Measurements from ENCODE around the gene SPATA22.
"Not testable (repeated sequence)": the region's sequence is repeated elsewhere in the genome, so short reads cannot be mapped to it uniquely, and the experiment has no call there.

Gene SPATA22, protein sequence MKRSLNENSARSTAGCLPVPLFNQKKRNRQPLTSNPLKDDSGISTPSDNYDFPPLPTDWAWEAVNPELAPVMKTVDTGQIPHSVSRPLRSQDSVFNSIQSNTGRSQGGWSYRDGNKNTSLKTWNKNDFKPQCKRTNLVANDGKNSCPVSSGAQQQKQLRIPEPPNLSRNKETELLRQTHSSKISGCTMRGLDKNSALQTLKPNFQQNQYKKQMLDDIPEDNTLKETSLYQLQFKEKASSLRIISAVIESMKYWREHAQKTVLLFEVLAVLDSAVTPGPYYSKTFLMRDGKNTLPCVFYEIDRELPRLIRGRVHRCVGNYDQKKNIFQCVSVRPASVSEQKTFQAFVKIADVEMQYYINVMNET

DNA sequence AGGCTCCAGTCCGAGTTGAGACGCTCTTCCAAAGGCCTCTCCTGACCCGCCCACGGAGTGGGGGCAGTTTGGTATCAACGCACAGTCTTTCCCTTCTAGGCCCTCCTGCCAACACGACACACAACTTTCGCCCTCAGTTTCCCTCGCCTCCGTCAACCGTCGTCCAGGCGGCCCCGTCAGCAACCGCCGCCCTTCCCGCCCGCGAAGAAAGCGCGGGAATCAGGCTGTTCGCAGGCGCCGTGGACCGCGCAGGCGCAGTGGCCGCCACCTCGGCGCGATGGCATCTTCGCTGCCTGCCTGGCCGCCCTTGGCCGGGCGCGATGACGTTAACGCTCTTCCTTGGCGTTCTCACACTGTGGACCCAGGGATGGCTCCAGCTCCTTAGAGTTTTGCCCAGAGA, at the start of gene SPATA22:
Gene SPATA22, minus strand, starts transcription at position 221 of the 400 bp plus-strand sequence. CDS start 2,494 bp downstream, outside the sequence.
- DNase-seq (ENCODE audit: low spot score), result no peak

DNA sequence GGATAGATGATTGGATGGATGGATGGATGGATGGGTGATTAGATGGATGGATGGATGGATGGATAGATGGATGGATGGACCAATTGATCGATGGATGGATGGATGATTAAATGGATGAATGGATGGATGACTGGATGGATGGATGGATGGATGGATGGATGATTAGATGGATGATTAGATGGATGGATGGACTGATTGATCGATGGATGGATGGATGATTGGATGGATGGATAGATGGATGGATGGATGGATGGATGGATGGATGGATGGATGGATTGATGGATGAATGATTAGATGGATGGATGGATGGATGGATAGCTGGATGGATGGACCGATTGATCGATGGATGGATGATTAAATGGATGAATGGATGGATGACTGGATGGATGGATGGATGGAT, 47.9 kb upstream of the SPATA22 start:
- DNase-seq (ENCODE audit: low spot score), result not testable (repeated sequence)

DNA sequence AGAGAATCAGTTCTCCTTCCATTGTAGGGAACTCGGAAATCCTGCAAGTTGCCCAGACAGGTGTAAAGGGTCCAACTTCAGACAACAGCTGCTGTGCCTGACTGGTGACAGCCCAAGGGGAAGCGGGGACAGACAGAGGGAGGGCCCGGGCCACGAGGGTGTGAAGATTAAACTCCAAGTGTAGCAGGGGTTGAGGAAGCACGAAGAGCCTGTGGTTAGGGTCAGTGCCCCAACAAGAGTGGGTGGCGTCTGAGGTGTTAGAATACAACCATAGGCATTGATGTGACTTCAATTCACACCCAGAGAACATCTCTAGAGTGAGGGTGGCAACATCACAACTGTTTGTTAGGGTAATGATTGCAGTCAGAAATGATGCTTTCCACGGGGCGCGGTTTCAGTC, 43.3 kb upstream of the SPATA22 start:
- DNase-seq (ENCODE audit: low spot score), result no peak

DNA sequence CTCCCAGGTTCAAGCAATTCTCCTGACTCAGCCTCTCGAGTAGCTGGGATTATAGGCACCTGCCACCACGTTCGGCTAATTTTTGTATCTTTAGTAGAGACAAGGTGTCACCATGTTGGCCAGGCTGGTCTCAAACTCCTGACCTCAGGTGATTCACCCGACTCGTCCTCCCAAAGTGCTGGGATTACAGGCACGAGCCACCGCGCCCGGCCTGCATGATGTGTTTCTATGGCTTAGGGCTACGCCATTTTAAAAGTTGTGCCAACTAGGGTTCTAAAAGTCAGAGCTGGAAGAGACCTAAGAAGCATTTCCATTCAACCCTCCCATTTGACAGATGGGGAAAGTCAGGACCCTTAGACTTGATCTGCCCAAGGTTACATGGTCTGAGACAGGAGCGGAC, 42.5 kb upstream of the SPATA22 start:
- DNase-seq (ENCODE audit: low spot score), result not testable (repeated sequence)

DNA sequence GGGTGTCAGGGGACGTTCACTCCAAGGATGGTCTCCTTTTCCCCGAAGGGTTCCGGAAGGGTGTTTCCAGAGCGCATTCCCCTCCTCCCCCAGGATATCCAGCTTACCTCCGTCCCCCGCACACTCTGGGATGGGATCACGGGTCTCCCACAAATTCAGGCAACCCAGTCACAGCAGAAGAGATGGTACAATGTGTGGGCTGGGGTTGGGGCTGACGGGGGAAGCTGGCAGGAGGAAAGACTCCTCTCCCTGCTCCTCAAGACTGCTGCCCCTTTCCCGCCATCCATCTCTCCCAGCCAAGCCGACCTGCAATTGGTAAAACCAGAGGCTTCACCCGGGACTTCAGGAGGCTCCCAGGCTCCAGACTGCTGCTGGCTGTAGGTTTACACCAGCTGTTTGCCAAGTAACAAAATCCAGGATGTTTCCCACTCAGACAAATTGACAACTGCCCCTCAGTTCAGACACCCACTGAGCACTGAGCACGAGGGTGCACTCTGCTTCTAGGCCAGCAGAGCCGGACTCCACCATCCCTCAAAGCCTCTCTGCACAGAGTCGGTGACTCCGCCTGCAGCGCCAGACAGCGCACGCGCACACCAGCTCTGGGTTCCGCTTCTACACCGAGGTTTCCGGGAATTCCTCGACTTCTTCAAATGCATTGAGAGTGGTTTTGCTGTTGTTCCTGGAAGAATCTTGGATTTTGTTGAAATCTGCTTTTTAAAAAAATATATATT, 41.9 kb upstream of the SPATA22 start:
- no peak for DNase-seq (ENCODE audit: low spot score)

DNA sequence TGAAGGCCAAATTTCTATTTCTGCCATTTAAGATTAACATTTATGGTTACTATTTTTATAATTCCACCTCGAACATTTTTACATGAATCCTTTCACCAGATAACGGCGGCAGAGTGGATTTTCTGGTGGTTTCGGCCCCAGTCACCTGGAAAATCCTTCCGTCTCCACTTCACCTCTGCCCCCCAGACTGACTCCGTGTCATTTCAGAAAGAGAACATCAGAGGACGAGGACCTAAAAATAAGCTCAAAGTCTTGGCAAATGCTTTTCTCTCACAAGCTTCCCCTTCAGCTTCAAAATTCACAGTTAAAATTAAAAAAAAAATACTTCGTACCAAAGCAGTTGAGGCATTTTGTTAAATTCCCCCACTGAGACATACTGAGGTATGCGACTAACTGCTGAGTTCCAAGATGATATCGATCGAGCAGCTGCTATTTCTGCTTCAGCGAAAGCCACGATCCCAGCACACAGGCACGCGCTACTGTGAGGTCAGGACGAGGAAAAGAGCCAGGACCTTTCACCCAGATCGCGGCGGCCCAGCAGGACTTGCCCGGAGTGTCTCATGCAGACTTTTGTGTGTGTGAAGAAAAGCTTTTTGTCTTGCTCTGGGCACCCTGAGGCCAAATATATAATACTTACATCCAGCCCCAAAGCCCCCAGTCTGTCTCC, 41.0 kb upstream of the SPATA22 start:
- no peak for DNase-seq (ENCODE audit: low spot score)

DNA sequence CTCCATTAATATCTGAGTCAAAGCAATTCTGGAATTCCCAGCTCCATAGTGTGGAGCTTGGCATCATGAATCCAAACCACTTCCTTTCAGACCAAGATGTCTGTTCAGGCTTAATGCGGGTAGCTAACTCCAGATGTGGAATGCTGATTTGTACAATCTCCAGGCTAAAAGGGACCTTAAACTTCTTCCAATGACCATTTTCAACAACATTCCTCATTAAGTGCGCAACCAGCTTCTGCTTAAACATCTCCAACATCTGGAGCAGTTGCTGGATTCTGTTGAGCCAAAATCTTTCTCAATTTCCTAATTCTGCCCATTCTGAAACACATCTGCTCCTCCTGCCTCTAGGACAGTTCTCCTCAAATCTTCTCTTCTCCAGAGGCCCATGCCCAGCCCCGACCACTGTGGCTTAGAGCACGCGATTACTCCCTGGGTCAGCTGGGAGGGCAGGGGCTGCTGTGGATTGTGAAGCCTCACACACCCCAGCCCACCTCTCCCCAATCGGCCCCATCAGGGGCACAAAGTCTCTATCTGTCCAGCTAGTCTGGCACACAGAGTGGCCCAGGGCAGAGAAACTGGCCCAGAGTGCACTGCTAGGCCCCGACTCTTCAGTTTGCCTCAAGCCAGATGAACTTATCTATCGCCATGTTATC, 40.4 kb upstream of the SPATA22 start:
- DNase-seq (ENCODE audit: low spot score), result no peak

DNA sequence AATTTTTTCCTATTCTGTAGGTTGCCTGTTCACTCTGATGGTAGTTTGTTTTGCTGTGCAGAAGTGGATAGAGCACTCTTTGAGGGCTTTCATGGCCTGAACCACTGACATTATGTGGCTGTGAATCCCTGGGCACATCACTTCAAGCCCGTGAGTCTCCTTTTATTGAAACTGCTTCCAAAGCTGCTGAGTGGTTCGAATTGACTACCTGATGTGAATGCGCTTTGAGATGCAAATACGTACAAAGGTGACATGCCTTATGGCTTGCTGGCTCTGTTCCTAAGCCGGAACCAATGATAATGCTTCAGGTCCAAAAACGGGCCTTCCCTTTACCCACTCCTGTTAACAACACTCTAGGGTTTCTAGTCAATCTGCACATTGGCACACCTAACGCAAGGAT, 38.5 kb upstream of the SPATA22 start:
- no peak for DNase-seq (ENCODE audit: low spot score)

DNA sequence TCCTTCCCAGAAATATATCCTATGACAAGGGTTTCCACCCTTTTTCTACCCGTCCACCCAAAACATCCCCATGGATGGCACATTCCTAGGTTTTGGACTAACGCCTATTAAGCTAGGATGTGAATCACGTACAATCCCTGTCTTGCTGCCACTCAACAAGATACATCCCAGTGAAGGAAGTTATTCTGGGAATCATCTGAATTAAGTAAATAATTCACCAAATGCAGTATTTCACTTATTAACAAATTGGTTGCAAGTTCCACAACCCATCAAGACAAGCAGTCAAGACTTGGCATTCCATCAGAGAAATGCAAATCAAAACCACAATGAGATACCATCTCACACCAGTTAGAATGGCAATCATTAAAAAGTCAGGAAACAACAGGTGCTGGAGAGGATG, 36.2 kb upstream of the SPATA22 start:
- no peak for DNase-seq (ENCODE audit: low spot score)

DNA sequence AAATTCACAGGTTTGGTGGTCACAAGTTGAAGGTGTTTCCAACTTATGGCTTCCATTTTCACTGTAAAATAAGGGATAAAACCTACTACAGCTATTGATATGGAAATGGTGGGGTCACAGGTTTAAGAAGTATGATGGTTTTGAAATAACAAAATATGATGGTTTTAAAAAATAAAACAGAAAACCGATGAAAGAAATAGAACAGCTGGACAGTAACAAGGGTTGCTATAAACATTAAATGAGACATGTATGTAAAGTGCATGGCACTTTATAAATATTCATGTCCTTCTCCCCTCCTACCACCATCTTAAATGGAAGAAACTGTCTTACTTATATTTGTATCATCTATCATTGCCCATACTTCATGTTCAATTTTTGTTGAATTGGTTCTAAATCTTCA, 35.5 kb upstream of the SPATA22 start:
- no peak for DNase-seq (ENCODE audit: low spot score)

DNA sequence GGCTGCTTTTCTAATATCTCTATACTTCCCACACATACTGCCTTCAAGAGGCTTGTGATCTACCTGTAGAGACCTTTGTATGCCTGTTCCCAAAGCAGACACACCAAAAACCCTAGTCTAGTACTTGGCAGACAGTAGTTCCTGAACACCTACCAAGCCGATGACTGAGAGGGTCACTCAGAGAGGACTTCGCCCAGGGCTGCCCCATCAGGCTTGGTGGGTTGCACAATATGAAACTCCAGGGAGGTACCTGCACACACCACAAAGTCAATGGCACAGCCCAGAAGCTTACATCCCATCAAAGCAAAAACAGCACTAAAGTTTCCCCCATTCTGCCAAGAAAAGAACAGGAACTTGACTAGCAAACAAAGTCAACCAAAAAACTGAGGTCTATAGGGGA, 34.4 kb upstream of the SPATA22 start:
- no peak for DNase-seq (ENCODE audit: low spot score)

DNA sequence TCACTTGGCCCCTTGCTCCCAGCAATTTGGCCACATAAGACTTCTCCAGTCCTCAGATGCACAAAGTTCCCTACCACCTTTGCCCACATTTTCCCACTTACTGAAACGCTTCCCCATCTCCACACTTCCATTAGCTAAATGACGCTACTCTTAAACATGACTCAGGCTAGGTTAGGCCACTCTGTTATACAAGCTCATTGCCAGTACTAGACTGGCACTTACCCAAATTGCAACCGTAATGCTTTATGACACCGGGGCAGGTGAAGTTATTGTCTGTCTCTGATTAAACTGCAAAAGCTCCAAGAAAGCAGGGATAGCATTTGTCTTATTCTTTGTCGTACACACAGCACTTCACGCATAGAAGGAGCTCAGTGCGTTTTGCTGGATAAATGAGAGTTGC, 33.4 kb upstream of the SPATA22 start:
- no peak for DNase-seq (ENCODE audit: low spot score)

DNA sequence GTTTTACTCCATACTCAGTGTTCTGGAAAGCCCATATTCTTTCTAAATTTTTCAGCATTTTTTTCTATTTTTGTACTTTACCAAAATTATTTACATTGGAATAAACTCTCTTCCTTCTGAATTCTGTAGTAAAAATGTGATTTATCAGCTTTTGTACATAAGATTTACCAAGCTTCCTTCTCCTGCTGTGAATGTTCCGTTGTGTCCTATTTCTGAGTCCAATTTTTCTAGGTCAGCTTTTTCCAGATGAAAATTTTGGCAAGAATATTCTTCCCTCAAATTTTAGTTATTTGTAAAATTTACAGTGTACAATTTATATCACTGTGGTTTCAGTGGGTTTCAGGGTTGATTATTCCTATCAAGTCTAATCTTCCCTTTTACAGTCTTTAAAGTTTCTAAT, 31.7 kb upstream of the SPATA22 start:
- no peak for DNase-seq (ENCODE audit: low spot score)

DNA sequence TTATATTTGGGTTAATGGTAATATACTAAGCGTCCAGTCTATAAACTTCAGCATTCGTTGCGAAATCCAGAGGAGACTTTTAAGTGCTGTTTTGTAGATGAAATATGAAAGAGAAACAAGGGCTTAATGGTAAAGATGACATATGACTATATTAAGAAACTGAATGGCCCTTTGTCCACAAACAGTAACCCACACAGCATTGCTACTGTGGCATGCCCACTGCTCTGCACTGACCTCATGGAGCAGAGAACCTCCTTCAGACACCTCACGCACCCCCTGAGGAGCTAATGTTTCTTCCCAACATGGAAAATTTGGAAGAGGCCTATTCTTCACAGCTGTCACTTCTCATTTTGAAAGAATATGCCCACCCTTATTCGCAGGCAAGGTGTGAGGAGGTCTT, 30.8 kb upstream of the SPATA22 start:
- DNase-seq (ENCODE audit: low spot score), result no peak

DNA sequence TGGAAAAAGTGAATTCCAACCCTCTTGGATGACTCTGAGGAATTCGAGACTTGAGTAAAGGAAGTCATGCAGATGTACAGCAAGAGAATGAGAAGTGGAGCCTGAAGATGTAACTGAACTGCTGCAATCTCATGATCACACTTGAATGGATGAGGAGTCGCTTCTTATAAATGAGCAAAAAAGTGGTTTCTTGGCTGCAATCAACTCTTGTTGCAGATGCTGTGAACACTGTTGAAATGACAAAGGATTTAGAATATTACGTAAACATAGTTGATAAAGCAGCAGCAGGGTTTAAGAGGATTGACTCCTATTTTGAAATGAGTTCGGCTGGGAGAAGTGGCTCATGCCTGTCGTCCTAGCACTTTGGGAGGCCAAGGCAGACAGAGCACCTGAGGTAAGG, 29.7 kb upstream of the SPATA22 start:
- DNase-seq (ENCODE audit: low spot score), result no peak

DNA sequence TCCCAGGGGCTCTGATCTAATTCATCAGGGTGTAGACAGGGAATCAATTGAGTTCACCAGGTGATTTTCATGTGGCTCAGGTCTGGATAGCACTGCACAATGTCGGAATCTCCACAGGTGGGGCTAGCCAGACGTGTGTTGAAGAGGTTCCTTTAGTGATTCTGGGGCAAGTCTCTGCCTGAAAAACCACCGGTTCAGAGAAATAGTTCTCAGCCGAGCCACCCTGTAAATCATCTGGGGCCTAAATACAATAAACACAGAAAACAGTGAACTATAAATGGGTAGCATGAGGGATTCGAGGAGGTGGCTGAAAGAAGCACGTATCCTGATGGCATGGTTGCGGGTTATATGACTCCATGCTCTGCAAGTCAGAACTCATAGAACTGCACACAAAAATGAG, 25.5 kb upstream of the SPATA22 start:
- no peak for DNase-seq (ENCODE audit: low spot score)

DNA sequence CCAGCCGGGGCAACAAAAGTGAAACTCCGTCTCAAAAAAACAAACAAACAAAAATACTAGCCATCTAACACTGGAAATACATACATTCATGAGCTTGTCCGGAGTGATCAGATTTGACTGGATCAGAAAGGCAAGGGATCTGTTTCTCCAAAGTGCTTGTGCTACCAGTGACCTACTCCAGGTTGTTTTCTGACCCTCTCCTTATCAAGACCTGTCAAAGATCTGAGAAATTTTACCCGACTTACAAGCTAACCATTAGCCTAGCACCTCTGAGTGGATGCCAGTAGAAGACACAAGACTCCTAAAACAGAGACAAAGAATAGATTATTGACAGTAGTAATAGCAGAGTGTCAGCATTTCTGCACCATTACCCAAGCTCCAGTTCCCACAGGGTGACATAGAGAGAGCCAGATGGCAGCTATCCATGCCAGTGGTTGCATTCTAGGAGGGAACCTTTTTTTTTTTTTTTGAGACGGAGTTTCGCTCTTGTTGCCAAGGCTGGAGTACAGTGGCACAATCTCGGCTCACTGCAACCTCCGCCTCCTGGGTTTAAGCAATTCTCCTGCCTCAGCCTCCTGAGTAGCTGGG, 14.0 kb upstream of the SPATA22 start:
- no peak for DNase-seq (ENCODE audit: low spot score)

DNA sequence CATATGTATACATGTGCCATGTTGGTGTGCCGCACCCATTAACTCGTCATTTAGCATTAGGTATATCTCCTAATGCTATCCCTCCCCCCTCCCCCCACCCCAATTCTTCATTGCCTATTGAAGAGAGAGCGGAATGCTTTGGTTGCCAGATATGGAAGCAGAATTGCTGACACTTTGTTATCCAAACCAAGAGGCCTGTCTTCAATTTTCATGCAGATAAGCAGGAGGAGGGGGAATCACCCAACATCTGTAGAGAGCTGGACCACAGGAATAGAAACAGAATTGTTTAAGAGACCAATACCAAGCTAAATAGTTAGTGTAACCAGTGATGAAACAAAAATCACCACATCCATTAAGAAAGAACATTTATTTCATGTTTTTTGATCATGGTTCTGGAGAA, 11.2 kb upstream of the SPATA22 start:
- DNase-seq (ENCODE audit: low spot score), result no peak

DNA sequence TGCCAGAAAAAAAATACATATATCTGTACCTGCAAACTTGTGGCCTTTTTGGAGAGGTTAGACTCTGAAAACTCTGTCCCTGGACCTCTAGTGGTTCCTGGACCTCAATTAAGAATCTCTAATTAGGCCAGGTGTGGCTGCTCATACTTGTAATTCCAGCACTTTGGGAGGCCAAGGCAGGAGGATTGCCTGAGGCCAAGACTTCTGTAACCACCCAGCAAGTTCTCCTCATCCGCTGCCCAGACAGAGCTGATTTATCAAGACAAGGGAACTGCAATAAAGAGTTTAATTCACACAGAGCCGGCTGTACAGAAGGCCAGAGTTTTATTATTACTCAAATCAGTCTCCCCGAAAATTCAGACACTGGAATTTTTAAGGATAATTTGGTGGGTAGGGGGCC, 8.4 kb upstream of the SPATA22 start:
- no peak for DNase-seq (ENCODE audit: low spot score)

DNA sequence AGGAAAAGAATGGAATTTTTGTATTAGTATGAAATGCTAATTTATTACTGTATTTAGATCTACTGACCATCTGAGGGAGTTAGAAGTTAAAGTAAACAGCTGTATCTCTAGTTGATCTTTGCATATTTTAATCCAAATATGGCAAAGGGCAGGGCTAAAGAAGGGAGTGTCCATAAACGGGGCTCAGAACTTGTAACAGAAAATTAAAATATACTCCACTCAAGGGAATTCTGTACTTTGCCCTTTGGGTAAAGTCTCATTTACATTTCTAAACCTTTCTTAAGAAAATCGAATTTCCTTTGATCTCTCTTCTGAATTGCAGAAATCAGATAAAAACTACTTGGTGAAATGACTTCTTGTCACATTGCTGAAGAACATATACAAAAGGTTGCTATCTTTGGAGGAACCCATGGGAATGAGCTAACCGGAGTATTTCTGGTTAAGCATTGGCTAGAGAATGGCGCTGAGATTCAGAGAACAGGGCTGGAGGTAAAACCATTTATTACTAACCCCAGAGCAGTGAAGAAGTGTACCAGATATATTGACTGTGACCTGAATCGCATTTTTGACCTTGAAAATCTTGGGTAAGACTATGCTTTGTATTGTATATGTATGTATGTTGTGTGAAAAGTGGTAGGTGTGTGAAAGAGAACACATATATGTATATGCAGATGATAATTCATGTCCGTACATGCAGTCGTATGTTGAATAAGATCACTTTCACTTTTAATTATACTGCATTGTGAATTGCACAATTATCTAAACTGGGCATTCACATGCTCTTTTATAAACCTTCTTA, 4.4 kb upstream of the SPATA22 start, which contains the start of gene ASPA:
Gene ASPA, plus strand, starts transcription at position 186 of the 799 bp plus-strand sequence. Its CDS starts 163 bp downstream, at position 349.
- DNase-seq (ENCODE audit: low spot score), result no peak

DNA sequence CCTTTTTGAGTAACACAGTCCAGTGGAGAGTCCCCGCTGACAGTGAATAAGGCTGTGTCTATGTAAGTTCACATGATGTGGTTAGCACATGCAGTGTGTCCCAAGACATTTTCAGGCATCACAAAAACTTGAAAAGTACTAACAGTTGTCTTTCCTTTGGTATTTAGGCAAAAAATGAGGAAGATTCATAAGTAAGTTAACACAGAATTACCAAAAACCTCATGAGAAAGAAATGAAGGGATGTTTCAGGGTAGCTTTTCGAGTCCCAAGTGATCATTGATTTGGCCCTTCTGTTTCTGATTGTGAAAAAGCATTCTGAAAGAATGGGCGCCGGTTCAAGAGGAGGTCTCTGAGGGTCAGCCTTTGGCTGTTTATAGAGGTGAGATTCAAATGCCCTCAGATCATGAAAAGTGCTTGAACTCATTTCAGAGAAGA, 3.6 kb upstream of the SPATA22 start:
- DNase-seq (ENCODE audit: low spot score), result no peak
